GM21825 (cell line): Measurements from ENCODE around the gene DHRS7.
A peak's percentile ranks its signal among the peaks of the same experiment; 100 is the strongest.

ENCODE experiments used
- ATAC-seq: cut with Tn5 transposase; IDR thresholded peaks from one replicate; pipeline ENCODE4 v1.9.1; 2021; ENCODE audit warnings: mild to moderate bottlenecking, moderate library complexity; ENCODE audit not compliant: unreplicated experiment

DHRS7 gene

GRCh38 chr14:60164712-60165546 lies at the start of gene DHRS7:
DHRS7 (minus strand) TSS chr14:60165398; CDS start chr14:60165309, 89 bp downstream.
- ATAC-seq = peak; percentile 89

GRCh38 chr14:60214415-60215126 lies 49.4 kb upstream of the DHRS7 start:
- no peak for ATAC-seq

DNA sequence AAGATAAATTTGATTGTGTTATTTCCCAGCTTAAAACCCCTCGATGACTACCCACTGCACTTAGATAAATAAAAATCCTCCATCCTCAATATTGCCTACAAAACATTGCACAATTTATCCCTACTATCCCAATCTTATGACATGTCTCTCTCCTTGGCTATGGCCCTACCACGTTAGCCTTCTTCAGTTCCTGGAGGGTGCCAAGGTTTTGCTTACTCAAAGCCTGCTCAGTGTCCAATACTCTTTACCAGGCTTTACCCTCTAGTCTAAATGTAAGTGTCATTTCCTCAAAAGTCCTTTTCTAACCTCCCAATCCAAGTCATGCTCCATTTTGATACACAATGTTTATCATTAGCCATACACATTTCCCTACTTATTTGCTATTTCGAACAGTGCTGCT lies 48.8 kb upstream of the DHRS7 start:
- ATAC-seq = no peak

GRCh38 chr14:60212503-60213371 lies 47.5 kb upstream of the DHRS7 start:
- peak; percentile 92 for ATAC-seq

DNA sequence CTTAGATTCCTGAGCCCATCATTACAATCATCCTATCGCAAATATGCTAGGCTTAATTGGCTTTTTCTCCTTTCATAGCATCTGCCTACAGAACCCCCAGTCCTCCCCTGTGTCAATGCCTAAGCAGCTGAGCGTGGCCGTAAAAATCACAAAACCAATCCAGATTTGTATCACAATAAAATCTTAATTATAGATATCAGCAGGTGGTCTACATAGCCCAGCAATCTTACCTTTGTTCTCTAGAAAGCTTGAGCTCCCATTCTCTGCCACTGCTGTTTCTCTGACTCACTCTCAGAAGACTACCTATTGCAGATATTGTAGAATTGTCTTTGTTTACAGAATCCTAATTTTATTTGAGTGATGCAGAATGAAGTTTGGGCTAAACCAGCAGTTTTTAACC lies 46.0 kb upstream of the DHRS7 start:
- ATAC-seq = no peak

- ATAC-seq = no peak
These were observed 45.5 kb upstream of the DHRS7 start for GRCh38 chr14:60210703-60211102.

- ATAC-seq = peak; percentile 36
These were observed 41.8 kb upstream of the DHRS7 start for GRCh38 chr14:60206837-60207533.

- ATAC-seq = no peak
These were observed 41.1 kb upstream of the DHRS7 start for GRCh38 chr14:60206249-60206670.

- peak; percentile 57 for ATAC-seq
These were observed 39.9 kb upstream of the DHRS7 start for GRCh38 chr14:60204843-60205774.

- ATAC-seq = peak; percentile 69
These were observed 39.1 kb upstream of the DHRS7 start for GRCh38 chr14:60204104-60204842.

DNA sequence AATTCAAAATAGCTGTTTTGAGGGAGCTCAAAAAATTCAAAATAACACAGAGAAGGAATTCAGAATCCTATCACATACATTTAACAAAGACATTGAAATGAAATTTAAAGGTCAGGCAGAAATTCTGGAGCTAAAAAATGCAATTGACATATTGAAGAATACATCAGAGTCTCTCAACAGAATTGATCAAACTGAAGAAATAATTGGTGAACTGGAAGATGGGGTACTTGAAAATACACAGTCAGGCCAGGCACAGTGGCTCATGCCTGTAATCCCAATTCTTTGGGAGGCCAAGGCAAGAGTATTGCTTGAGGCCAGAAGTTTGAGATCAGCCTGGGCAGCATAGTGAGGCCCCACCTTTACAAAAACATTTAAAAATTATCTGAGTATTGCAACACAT lies 34.1 kb upstream of the DHRS7 start:
- ATAC-seq = no peak

GRCh38 chr14:60197629-60198303 lies 32.6 kb upstream of the DHRS7 start:
- ATAC-seq = no peak

GRCh38 chr14:60196291-60196690 lies 31.1 kb upstream of the DHRS7 start:
- ATAC-seq = no peak

- ATAC-seq = peak; percentile 58
These were observed 30.1 kb upstream of the DHRS7 start for GRCh38 chr14:60195179-60195810.

DNA sequence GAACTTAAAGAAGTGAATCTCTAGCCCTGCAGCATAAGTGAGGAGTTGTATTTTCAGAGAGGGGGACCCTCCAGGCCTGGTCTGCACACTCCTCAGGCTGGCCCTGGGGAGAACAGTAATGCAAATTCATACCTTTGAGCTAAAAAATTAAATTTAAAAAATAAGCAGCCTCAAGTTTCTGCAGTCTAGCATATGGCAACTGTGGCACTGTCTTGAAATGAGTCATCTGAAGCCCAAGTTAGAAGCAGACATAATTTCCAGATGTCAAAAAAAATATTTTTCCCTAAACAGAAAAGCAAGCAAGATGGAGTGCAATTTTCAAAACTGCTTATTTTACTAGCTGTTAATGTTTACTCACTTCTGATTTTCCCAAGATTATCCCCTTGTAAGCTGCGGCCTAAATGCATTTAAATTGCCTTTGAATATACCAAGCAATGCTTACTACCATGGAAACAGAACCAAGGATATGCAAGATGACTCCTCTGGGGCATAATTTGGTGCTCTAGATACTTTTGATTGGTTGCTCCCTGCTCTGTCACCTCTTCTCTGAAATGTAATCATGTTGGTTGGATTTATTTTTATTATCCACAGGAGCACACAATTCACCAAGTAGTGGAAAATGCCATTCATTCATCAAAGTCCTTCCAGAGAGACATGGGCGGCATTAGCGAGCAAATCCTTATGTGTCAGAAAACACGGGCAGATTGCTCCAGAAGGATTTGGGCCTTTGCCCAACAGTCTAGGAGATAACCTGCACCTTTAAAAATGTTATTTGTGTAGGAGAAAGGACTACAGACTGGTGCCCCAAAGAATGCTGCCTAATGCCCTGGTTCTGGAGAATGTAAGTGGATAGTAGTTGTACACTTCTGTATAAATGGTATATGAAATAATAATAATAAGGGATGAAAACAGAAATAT lies 25.0 kb upstream of the DHRS7 start:
- ATAC-seq = no peak

GRCh38 chr14:60188696-60189095 lies 23.5 kb upstream of the DHRS7 start:
- no peak for ATAC-seq

DNA sequence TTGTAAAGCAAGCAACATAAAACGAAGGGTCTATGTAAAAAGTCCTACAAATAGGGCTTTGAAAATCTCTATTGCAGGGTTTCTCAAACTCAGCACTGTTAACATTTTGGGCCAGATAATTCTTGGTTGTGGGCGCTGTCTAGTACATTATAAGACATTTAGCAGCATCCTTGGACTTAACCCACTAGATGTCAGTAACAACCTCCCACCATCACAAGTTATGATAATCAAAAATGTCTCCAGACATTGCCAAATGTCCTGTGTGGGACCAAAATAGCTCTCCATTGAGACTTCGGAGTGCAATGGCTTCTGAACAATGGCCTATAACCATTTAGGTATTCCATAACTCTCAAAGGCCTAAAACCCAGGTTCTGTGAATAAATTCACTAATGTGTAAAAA lies 22.9 kb upstream of the DHRS7 start:
- ATAC-seq = no peak
